Measurements from ENCODE around the gene PTH1R.

Gene PTH1R

GRCh38 chr3:46851364-46852333, 25.9 kb upstream of the PTH1R start:
- Histone ChIP-seq H4K20me1 (ENCODE audit: control insufficient read depth, insufficient read depth, low read depth, low read length) (no peaks in the 10 kb centered on the region), H3K36me3 (ENCODE audit: control insufficient read depth, low read length) (no peaks in the 10 kb centered on the region), H3K27ac (ENCODE audit: low read depth, low read length) (no peak overlapping the region), H3K4me1 (ENCODE audit: control insufficient read depth, low read length) (no peaks in the 10 kb centered on the region), H3F3A (ENCODE audit: control insufficient read depth, insufficient read depth) (no peaks in the 10 kb centered on the region), H3K9me2 (replicated peaks; ENCODE audit: control insufficient read depth, low read length) (no peaks in the 10 kb centered on the region), H3K4me2 (ENCODE audit: low read length) (no peak overlapping the region), H3K79me2 (ENCODE audit: control insufficient read depth, low read length) (no peaks in the 10 kb centered on the region), H3K4me3 (ENCODE audit: low read length) (no peak overlapping the region), H3K9me3 (ENCODE audit: control insufficient read depth, insufficient read depth, low read length) (no peaks in the 10 kb centered on the region), H3K27me3 (ENCODE audit: control insufficient read depth, low read length) (peaks cover 2% of the 10 kb centered on the region)
- TF ChIP-seq, protein P1, sequence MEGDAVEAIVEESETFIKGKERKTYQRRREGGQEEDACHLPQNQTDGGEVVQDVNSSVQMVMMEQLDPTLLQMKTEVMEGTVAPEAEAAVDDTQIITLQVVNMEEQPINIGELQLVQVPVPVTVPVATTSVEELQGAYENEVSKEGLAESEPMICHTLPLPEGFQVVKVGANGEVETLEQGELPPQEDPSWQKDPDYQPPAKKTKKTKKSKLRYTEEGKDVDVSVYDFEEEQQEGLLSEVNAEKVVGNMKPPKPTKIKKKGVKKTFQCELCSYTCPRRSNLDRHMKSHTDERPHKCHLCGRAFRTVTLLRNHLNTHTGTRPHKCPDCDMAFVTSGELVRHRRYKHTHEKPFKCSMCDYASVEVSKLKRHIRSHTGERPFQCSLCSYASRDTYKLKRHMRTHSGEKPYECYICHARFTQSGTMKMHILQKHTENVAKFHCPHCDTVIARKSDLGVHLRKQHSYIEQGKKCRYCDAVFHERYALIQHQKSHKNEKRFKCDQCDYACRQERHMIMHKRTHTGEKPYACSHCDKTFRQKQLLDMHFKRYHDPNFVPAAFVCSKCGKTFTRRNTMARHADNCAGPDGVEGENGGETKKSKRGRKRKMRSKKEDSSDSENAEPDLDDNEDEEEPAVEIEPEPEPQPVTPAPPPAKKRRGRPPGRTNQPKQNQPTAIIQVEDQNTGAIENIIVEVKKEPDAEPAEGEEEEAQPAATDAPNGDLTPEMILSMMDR (IDR thresholded peaks at IDR 0.05; ENCODE audit: low read depth, low read length, poor library complexity, severe bottlenecking), result no peak
- TF ChIP-seq EZH2phosphoT487 (IDR thresholded peaks at IDR 0.05; ENCODE audit: borderline replicate concordance, low read length), result no peak

- Histone ChIP-seq H3K36me3 (ENCODE audit: control insufficient read depth, low read length) (no peaks in the 10 kb centered on the region), H3K9me3 (ENCODE audit: control insufficient read depth, insufficient read depth, low read length) (no peaks in the 10 kb centered on the region), H3F3A (ENCODE audit: control insufficient read depth, insufficient read depth) (no peaks in the 10 kb centered on the region), H3K4me1 (ENCODE audit: control insufficient read depth, low read length) (no peaks in the 10 kb centered on the region), H3K79me2 (ENCODE audit: control insufficient read depth, low read length) (no peaks in the 10 kb centered on the region), H3K4me2 (ENCODE audit: low read length) (no peak overlapping the region), H3K4me3 (ENCODE audit: low read length) (no peak overlapping the region), H3K9me2 (replicated peaks; ENCODE audit: control insufficient read depth, low read length) (no peaks in the 10 kb centered on the region), H3K27me3 (ENCODE audit: control insufficient read depth, low read length) (no peaks in the 10 kb centered on the region), H3K27ac (ENCODE audit: low read depth, low read length) (no peak overlapping the region), H4K20me1 (ENCODE audit: control insufficient read depth, insufficient read depth, low read depth, low read length) (no peaks in the 10 kb centered on the region)
- no peak for TF ChIP-seq EZH2phosphoT487 (IDR thresholded peaks at IDR 0.05; ENCODE audit: borderline replicate concordance, low read length)
- TF ChIP-seq, protein P1 (IDR thresholded peaks at IDR 0.05; ENCODE audit: low read depth, low read length, poor library complexity, severe bottlenecking), result no peak
Observed at GRCh38 chr3:46852334-46852720, 25.2 kb upstream of the PTH1R start.

- Histone ChIP-seq H3K36me3 (ENCODE audit: control insufficient read depth, low read length) (no peaks in the 10 kb centered on the region), H3K4me1 (ENCODE audit: control insufficient read depth, low read length) (no peaks in the 10 kb centered on the region), H3K9me3 (ENCODE audit: control insufficient read depth, insufficient read depth, low read length) (no peaks in the 10 kb centered on the region), H3K27me3 (ENCODE audit: control insufficient read depth, low read length) (no peaks in the 10 kb centered on the region), H3K27ac (ENCODE audit: low read depth, low read length) (no peak overlapping the region), H3F3A (ENCODE audit: control insufficient read depth, insufficient read depth) (no peaks in the 10 kb centered on the region), H3K79me2 (ENCODE audit: control insufficient read depth, low read length) (no peaks in the 10 kb centered on the region), H3K9me2 (replicated peaks; ENCODE audit: control insufficient read depth, low read length) (no peaks in the 10 kb centered on the region), H4K20me1 (ENCODE audit: control insufficient read depth, insufficient read depth, low read depth, low read length) (no peaks in the 10 kb centered on the region), H3K4me2 (ENCODE audit: low read length) (no peak overlapping the region), H3K4me3 (ENCODE audit: low read length) (no peak overlapping the region)
- no peak for TF ChIP-seq EZH2phosphoT487 (IDR thresholded peaks at IDR 0.05; ENCODE audit: borderline replicate concordance, low read length)
- TF ChIP-seq, protein P1 (IDR thresholded peaks at IDR 0.05; ENCODE audit: low read depth, low read length, poor library complexity, severe bottlenecking), result no peak
Observed at GRCh38 chr3:46852839-46853355, 24.6 kb upstream of the PTH1R start.
